GM18861 (cell line): ENCODE results near the gene FBXO31.
"Not testable (repeated sequence)": the region's sequence is repeated elsewhere in the genome, so short reads cannot be mapped to it uniquely, and the experiment has no call there.

ENCODE experiments used
- ATAC-seq: cut with Tn5 transposase; IDR thresholded peaks from one replicate; pipeline ENCODE4 v1.9.1; 2021; ENCODE audit not compliant: unreplicated experiment

Gene FBXO31

GRCh38 chr16:87344931-87345631 is 38.5 kb downstream of the FBXO31 start:
- ATAC-seq: no peak

- ATAC-seq: no peak
Measured at GRCh38 chr16:87344165-87344930, 39.2 kb downstream of the FBXO31 start.

DNA sequence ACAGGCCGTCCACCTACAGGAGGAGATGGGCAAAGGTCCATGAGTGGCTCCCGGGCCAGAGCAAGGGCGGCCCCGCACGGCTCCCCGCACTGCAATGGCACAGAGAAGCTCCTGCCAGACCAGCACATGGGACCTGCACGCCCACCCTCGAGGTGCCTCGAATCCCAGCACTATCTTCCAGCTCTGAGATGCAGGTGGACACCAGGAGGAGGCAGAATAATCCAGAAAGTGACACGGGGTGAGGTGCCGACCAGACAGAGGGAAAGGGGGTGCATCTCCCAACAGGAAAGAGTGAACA is 39.9 kb downstream of the FBXO31 start:
- no peak for ATAC-seq

DNA sequence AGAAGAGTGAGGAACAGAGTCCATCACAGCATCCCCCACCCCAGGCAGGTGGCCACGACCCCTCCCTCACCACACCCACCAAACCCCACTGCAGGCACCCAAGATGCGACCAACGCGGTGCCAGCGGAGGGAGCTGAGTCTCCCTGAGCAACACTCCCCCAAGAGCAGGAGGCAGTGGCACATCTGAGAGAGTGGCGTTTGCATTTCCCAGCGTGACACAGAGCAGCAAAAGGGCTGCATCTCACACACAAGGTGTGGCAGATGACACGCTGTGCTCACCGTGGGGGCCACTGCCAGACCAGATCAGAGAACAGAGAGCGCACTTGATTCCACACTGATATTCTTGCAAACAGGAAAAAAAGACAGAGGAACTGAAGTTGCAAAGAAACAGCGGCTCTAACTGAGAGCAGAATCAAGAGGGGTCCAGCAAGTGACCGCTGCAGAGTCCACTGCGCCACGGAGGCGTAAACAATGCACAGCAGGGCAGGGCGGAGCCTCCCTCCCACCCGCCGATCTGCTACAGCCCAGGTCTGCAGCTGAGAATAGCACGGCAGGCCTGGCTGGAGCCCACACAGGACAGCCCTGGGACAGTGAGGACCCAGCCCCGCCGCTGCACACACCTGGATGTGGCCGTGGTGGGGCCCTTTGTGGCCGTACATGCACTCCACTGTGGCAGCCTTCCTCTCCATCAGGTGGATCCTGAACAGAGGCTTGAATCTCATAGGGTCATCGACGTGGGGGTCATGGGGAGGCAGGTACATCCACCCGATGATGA is 40.4 kb downstream of the FBXO31 start:
- ATAC-seq: no peak

DNA sequence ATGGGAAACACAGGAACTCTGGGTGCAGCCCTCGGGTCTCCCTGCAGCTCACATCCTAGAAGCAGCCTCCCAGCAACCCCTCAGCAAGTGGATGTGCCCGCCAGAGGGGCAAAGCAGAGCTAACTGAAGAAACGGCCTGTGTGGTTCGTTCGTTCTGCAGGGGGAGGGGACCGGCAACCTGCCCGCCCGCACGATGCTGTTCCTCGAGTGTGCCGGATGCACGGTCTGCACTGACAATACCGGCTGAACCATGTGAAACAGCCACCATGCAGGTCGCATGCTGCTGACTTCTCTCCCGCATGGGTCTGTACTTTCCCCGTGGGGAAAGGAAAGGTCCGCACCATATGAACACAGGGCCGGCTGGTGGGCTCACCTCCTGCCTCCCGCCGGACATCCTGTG is 41.1 kb downstream of the FBXO31 start:
- ATAC-seq: no peak

DNA sequence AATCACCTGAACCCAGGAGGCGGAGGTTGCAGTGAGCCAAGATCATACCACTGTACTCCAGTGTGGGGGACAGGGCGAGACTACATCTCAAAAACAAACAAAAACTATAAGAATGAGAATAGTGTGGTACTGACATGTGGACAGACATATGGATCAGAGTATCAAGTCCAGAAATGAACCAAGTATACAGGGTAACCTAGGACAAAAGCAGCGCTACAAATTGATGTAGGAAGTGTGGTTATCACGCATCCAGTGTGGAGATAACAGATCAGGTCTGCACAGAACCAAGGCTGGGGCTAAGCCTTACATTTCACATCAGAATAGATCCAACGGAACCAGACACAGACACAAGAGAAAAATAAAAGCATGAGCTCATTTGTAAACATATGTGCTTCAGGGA is 43.4 kb downstream of the FBXO31 start:
- ATAC-seq: no peak

- not testable (repeated sequence) for ATAC-seq
Measured at GRCh38 chr16:87339724-87340105, 43.9 kb downstream of the FBXO31 start.

DNA sequence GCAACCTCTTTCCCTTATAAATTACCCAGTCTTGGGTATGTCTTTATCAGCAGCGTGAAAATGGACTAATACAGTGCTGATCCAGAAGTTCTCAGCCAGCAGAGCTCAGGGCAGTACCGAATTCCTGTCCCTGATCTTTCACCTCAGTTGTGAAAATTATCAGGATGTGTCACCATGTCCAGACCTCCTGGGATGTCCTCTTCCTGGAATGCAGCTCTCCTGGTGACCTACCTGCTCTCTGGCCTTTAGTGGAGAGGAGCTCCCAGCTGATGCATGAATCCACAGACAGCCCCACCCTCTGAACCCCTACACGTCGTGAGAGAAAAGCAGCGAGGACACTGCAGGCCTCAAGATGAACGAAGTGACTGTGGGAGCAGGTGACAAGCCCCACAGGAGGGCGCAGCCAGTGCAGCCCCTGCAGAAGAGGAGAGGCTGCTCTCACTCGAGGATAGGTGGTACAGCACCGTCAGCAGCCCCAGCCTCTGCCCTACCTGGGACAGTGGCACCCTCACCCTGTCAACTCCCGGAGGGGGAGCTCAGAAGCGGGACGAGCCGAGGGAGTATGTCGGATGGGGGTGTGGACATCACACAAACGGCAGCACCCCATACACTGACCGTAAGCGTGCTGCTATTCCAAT is 44.4 kb downstream of the FBXO31 start:
- ATAC-seq: no peak

GRCh38 chr16:87338155-87338765 is 45.3 kb downstream of the FBXO31 start:
- ATAC-seq: no peak

DNA sequence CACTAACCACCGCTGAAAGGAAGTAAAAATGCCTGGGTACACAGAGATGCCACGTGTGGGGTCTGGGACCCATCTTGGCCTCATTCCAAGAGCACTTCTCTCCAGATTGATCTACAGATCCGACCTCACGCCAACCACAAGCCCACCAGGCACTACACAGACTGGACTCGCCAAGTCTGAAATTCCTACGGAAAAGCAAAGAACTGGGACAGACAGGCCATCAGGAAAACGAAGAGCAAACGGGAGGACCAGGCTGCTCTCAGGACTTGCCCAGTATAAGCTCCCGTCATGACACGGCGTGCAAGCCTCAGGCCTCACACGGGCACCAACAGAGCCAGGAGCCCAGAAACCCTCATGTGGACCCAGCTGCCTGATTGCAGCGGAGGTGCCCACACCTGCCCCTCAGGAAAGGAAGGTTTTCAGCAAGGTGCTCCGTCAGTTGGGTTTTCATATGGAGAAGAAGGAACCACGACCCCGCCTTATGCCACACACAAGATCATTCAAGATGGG is 46.3 kb downstream of the FBXO31 start:
- no peak for ATAC-seq

- no peak for ATAC-seq
Measured at GRCh38 chr16:87336434-87337240, 46.9 kb downstream of the FBXO31 start.

DNA sequence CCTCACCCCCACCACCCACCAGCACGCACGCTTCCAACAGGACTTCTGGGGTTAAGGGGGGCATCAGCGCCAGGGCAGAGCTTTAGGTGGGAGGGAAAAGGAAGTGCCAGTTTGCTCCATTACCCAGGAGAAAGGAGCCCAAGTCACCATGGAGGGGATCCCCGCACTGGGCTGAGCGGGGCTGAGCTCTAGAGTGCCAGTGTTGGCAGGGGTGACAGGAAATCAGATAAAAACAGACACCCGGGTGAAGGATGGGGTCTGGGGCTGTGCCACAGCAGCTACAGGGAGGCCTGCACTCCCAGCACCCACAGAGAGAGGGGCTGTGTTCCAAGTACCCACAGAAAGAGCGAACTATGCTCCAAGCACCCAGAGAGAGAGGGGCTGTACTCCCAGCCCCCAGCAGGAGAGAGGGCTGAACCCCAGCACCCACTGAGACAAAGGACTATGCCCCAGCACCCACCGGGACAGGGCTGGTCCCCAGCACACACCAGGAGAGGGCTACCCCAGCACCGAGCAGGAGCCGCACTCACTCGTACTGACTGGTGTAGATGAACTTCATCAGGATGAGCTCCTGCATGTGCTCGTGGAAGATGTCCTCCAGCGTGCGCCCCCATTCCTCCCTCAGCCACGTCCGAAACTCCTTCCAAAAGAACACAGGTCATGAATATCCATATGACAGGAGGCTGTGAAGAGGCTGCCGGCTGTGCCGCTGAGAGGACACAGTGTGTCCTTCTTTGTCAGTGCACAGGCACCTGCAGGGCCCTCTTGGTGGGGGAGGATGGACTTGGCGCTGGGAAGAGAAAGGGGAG is 47.7 kb downstream of the FBXO31 start:
- no peak for ATAC-seq

- ATAC-seq: no peak
Measured at GRCh38 chr16:87334651-87335624, 48.6 kb downstream of the FBXO31 start.

DNA sequence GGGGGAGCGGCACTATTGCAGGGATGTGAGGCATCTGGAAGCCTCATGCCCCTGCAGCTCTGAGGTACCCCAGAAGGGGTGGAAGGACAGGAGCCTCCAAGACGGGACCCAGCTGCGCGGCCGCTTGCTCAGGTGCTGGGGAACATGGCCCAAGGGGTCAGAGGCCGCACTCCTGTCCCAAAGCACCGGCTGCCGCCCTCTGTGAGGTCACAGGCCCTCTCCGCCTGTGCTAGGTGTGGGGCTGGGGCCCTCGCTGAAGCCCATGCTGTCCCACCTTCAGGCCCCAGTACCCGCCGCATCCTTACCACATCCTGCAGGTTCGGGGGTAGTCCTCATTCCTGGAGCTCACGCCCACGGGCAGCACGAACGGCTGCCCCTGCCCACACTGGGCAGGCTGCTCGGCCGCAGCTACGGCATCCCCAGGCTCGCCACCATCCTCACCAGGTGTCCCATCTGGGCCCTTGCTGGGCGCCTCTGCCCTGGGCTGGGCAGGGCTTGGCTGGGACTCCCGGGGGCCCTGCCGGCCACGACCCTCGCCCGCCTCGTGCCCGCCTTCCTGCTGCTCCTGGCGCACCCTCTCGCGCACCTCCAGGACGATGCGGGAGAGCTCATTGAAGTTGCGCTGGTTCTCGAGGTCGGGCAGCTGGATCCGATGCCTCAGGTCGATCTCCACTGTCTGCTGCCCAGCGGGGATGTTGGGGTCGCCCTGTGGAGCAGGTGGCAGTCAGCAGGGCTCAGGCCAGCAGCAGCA is 49.8 kb downstream of the FBXO31 start:
- ATAC-seq: no peak

GRCh38 chr16:87333101-87333500 is 50.5 kb downstream of the FBXO31 start:
- ATAC-seq: no peak

- ATAC-seq: no peak
Measured at GRCh38 chr16:87332150-87332549, 51.4 kb downstream of the FBXO31 start.

- ATAC-seq: no peak
Measured at GRCh38 chr16:87331241-87331801, 52.3 kb downstream of the FBXO31 start.
